HG03175 (cell line): ENCODE data around the gene FBXO15.

Experiments
- ATAC-seq: cut with Tn5 transposase; IDR thresholded peaks from one replicate; pipeline ENCODE4 v1.9.1; 2021; ENCODE audit warnings: mild to moderate bottlenecking, moderate library complexity; ENCODE audit not compliant: unreplicated experiment

FBXO15 gene

DNA sequence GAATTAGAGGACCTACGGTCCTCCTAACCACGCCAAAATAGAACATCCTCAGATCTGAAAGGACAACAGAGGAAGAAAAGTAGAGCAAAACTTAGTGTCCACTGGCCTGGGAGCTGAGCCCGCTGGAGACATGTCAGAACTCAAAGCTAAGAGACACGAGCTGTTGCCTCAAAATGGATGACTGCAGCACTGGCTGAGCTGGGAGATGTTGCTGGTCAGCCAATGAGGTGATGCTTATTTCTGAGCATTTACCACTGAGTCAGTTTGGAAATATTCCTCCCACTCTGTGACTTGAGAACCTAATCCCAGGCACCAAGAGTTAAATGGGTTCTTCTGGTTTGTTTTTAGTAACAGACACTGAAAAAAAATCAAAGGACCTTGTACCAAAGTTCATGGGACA, 32.6 kb downstream of the FBXO15 start:
- no peak for ATAC-seq

DNA sequence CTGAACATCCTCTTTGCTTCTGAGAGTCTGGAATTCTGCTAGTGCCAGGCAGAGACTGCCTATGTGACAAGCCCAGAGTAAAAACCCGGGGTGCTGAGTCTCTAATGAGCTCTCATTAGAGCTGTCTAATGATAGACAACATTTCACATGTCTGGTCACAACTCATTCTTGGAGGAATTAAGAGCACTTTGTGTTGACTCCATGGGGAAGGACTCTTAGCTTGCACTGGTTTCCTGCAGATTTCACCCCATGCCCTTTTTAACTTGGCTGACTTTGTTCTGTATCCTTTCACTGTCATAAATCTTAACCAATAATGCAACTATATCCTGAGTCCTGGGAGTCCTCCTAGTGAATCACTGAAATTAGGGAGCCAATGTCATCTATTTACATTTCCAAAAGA, 33.5 kb downstream of the FBXO15 start:
- ATAC-seq, result no peak

DNA sequence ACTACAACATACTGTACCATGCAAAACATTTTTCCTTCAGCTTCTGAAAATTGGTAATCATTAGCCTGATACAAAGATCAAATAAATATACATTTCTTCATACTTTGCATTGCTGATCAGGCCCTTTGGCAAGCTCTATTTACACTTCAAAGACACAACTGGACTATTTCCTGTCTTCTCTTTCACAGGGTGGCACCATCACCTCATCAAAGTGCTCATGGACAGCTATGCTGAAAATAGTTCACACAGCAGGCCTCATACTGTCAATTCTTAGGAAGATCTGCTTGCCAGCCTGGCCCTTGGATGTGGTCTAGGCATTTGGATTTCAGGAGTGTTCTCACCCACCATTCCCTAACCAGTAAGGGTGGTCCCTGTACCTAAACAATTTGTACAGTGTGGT, 33.9 kb downstream of the FBXO15 start:
- ATAC-seq, result no peak

DNA sequence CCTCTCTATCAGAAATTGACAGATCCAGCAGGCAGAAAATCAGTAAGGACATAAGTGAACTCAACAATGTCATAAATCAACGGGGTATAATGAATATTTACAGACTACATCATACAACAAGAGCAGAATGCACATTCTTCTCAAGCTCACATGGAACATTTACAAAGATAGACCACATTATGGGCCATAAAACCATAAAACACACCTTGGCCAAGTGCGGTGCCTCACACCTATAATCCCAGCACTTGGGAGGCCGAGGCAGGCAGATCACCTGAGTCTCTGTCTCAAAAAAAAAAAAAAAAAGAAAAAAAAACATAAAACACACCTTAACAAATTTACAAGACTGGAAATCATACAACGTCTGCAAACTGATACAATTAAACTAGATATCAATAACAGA, 36.7 kb downstream of the FBXO15 start:
- no peak for ATAC-seq

DNA sequence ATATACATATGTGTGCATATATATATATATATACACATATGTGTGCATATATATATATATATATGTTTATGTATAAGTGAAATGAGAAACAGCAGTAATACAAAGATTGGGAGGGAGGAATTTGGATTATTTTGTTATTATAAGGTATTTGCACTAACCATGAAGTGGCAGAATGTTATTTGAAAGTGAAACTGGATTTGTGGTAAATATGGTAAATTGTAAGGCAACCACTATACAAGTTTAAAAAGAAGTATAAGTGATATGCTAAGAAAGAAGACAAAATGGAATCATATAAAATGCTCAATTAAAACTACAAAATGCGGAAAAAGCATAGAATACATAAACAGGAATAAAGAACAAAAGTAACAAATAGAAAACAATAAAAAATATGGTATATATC, 37.5 kb downstream of the FBXO15 start:
- ATAC-seq, result no peak

DNA sequence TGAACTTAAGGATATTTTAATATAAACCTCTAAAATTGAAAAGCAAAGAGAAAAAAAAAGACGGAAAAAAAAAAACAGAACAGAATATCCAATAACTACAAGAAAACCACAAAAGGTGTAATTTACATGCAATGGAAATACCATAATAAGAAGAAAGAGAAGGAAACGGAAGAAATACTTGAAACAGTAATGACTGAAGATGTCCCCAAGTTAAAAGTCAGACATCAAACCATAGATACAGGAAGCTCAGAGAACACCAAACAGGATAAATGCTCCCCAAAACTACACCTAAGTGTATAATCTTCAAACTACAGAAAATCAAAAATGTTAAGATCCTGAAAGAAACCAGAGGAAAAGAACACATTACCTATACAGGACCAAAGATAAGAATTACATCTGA, 39.2 kb downstream of the FBXO15 start:
- ATAC-seq, result no peak

DNA sequence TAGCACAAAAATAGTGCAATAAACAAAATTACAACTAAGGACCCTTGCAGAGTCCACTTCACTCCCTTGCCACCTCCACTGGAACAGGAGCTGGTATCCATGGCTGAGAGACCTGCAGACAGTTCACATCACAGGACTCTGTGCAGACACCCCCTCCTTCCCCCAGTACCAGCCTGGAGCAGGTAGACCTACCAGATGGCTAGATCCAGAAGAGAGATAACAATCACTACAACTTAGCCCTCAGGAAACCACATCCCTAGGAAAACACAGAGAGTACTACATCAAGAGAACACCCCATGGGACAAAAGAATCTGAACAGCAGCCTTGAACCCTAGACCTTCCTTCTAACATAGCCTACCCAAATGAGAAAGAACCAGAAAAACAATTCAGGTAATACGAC, 49.8 kb downstream of the FBXO15 start:
- ATAC-seq, result no peak

DNA sequence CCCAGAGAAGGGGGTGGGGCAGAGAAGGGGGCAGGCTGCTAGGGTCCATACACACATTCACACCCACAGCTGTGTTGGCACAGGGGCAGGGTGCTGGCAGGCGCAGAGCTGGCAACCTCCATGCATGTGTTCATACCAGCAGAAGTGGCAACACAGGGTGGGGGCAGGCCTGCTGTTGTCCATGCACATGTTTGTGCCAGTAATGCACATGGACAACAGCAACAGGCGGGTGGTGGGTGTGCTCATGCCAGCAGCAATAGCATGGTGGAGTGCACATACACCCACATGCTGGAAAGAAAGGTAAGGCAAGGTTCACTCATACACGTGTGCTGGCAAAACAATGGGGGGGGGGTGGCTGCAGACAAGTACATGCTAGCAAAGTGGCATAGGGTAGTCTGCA, 54.7 kb downstream of the FBXO15 start:
- ATAC-seq, result no peak

DNA sequence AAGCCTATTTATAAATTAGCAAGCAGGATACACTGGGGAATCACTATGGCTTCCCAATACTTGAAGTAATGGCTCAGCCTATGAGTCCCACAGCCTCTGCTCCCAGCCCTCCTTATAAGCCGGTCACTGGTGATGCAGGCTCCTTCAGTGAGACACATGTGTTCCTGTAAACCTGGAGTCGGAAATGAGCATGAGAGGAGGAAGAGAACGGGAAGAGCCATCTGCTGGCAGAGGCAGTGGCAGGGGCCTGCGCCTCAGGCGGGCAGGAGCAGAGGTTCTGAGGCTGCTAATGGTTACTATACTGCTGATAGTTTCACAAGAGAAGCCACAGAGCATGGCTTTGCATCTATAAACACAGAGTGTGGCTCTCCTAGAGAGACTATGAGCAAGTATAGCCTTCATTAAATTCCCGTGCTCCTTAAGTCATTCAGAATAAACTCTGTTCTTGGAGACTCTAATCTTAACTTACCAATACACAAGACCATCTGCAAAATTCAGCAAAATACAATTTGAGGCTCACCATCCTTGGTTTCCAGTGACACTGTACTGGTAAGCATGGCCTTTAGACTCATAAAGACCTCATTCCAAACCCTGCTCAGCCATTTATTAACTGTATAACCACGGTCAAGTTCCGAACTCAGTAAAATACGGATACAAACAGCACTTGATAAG, 63.3 kb downstream of the FBXO15 start:
- no peak for ATAC-seq

DNA sequence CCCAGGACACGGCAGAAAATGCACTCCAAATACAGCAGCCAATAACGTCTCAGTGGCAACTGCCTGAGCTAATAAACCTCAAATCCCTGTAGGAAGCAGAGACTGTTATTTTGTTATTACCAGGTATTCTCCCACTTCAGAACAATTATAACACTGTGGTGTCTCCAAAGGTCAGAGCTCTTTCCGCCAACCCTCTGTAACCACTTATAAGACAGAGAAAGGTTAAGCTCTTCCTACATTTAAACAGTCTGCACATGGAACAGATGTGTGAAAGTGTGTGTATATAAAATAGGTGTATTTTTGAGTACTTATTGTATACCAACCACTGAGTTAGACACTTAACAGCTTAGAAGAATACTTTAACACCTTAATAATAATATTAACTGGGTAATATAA, 64.1 kb downstream of the FBXO15 start:
- no peak for ATAC-seq

DNA sequence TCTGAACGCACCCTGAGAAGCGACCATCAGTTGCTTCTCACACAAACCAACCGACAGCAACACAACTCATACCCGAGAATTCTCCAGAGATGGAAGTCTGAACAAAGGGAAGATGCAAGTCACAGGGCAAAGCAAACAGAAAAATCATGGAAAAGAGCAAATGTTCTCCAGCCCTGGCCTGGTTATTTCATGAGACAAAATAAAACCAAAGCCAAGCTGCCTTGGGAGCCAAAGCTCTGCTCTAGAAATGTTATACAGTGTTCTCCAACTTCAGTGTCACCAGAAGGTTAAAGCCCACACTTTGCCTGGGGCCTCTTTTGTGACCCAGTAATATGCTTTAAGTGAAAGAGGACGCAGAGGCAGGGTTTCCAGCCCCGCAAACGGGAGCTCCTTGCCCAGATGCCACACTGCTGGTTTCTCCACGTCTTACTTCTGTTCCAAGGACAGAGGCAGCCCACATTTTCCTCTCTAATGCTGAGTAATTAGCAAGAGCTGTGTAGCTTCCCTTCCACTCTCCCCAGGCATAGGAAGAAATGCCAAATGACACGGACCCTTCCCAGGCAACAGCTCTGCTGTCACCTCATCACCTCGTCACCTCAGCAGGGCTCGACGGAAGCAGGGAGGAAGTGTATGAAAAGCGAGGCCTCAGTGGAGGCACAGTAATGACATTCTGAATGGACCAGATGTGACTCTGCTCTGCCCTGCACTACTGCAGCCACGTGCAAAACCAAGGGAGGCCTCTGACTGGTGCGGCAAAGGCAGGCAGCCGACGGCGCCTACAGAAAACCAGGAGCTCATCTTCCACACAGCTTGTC, 64.7 kb downstream of the FBXO15 start:
- no peak for ATAC-seq

DNA sequence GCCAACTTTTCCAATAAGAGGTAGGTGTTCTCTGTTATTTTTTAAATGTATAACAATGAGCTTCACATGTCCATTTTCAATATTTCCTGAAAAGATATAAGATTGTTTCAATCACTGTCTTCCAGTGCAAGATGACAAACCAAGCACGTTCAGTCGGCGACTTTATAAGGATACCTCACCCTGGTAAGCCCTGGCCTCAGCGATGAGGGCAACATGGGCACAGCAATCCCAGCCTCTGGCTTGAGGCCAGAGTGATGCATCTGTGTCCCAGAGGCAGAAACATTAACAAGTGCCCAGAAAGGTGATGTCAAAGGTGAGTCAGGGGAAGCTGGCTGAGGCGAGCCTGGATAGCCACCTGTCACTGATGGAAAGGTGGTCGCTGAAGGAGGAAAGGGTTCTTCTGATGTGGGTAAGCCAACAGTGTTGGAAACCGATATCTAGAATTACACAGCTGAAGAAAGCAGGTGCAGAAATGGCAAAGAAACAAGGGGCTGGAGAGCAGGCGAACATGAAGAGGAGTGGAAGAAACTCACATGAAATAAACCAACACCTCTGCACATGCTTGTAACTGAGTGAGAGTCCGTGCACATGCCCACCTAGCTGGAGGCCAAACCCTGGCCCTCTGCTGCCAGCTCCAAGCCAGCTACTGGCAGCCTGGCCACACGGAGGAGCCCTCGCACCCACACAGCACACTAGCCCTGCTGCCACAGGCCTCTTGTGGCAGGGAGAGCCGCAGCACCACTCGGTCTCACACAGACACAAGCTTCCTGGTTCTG, 65.5 kb downstream of the FBXO15 start:
- ATAC-seq, result peak; percentile 91

DNA sequence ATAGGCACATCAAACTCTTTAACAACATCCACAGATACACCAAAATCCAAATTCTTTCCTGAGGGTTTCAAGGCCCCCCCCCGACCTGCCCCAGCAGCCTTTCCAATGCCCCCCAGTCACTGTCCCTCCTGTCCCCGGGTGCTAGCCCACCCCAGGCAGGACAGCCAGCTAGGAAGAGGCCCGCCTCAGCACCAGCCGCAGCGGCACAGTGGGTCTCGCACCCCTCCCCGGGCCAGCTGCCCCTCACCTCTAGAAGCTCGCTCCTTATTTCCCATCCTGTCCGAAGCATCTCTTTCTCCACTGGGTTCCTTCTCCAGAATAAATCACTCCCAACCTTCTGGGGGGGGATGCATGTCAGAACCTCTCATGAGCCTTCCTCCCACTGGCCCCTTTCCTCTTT, 69.4 kb downstream of the FBXO15 start:
- ATAC-seq, result no peak

DNA sequence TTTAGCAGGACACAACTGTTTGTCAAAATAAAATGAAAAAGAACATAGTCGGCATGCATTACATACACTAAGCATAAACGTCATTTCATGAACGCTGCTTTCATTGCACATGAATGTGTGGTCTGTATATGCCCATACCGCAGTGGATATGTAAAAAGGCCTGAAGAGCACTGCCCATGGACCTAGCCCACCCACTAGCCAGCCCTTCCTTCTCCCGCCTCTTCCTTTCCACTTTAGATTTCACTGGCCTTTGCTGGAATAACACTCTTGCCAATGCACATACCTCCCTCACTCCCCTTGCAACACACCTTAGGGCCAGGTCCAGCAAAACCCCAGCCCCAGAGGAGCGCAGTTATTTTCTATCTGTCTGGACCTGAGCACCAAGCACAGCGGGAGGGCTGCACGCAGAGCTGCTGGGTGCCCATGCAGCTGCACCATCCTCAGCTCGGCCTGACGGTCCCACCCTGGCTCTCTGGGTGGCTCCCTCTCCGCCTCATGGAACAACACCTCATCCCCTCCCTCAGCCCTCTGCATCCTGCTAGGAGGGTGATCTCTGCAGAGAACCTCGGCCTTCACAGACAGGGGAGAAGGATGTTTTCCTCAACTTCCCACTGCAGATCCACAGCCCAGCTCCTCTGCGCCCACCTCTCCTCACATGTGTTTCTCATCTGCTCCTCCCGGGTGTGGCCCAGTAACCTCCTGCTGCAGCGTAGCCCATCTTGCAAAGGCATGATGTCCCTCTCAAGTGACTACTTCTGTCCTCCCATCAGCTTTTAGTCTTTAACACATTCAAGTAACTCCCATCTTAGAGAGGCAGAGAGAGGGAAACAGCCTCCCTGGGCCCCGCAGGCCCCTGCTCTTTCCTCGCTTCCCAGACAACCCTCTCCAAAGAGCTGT, 72.7 kb downstream of the FBXO15 start:
- no peak for ATAC-seq

DNA sequence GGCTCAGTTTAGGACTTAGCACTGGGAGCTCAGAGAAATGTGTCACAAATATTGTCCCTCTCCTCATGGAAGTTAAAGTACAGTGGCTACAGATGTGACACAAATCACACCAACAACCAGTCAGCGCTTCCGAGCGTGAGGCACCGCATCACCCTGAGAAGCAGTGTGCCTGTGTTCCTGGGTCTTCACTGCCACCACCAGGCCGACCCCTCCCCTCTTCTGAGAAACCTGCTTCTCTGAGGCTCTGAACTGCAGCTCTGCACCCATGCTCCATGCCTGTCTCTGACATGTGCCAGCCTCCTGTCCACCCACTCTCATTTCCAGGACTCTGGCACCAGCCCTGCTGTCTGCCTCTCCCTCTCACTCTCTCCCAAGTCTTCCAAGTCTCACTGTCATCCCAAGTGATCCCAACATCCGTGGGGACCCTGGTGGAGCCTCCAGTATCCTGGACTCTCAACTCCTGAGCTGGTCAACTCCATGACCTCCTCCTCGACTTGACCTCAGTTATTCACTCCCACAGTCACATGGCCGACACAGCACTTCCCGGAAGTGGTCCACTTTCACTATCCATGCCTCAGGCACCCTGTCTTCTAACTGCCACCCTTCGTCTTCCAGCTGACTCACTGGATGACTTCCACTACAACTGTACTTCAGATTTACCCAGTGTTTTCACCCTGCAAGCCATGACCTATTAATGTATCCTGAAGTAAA, 73.5 kb downstream of the FBXO15 start:
- no peak for ATAC-seq

DNA sequence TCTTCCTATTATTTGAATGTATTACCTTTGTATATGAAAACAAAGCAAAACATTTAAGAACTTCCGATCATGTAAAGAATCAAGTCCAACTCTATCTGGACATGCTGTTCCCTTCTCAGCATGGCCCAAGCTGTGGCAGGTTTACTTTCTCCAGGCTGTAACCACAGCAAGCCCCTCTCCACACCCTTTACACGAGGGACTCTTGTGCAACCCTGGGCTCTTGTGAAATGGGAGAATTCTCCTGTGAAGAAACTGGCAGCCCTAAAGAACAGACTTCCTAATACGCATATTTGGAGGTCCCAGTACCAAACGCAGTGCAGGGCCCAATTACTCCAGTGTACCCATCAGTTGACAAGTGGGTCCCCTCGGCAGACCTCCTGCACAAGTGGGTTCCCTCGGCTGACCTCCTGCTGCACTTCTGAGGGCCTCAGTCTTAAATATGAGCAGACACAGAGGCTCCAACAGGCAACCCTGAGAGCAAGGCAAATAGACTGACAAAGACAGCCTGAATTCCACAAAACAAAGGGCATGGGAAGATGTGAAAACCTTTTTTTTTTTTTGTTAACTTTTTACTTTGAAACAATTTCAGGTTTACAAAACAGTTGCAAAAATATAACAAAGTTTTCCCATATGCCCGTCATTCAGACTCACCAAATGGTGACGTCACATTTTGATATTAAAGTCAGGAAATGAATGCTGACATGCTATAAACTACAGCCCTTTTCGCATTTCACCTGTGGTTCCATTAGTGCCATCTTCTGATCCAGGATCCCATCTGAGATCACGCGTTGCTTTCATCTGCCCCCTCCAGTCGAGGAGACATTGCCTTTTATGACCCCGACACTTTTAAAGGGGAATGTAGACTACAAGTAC, 78.2 kb downstream of the FBXO15 start:
- ATAC-seq, result no peak

DNA sequence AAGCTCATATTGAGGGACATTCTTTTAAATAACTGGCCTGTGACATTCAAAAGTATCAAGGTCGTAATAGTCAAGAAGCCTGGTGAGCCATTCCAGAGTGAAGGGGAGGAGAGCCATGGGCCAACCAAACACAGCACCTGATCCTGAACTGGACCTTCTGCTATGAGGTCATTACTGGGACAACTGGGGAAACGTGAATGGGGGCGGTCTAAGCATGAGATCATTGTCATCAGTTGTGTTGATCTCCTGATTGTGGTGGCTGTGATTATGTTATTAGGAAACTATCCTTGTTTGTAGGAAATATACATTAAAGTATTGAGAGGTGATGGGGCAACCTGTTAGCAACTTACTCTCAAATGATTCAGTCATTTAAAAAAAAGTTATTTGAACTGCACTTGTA, 79.3 kb downstream of the FBXO15 start:
- no peak for ATAC-seq

DNA sequence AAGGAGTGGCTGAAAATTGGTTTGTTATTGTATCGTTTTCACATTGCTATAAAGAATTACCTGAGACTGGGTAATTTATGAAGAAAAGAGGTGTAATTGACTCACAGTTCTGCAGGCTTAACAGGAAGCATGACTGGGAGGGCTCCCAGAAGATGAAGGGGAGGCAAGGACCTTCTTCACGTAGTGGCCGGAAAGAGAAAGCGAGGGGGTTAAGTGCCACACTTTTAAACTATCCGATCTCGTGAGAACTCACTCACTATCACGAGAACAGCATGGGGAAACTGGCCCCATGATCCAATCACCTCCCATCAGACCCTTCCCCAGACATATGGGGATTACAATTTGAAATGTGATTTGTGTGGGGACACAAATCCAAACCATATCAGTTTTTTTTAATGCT, 81.6 kb downstream of the FBXO15 start:
- no peak for ATAC-seq

DNA sequence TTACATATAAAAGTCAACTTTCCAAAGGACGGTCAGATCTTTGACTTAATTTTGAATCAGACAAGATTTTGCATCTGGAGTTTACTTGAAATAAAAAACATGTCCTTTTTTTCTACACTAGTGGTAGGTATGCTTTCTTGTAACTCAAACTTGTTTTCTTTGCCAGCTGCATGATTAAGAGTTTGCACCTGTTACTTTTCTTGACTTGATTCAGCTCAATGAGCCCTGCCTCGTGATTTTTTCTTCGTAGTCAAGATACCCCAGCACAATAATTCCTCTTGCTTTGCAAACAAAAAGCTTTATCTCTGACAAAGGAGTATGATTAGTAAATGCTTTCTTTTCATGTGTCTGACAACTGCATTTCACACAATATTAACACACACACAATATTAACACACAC, 82.3 kb downstream of the FBXO15 start:
- no peak for ATAC-seq
